Body of pancreas (tissue), 4 donors: ENCODE results near the gene TUBB2B.

ENCODE experiments used
- POLR2A ChIP-seq, 3 donors: fragments of 450-650 bp; IDR thresholded peaks; one replicate each; pipeline ENCODE4 v1.6.1; 2016; ENCODE audit warnings: antibody characterized with exemption in 3 of 3, mild to moderate bottlenecking in 2 of 3
- TF ChIP-seq, protein P1 (sequence below), 7 experiments: fragments of 450-650 bp in 4 of 7; fragments of 200-600 bp in 3 of 7; sonication (generic) in 3 of 7; IDR thresholded peaks; one replicate each; pipeline ENCODE4 v1.5.1; 2016 to 2019; ENCODE audit warnings: antibody characterized with exemption in 7 of 7

DNA sequence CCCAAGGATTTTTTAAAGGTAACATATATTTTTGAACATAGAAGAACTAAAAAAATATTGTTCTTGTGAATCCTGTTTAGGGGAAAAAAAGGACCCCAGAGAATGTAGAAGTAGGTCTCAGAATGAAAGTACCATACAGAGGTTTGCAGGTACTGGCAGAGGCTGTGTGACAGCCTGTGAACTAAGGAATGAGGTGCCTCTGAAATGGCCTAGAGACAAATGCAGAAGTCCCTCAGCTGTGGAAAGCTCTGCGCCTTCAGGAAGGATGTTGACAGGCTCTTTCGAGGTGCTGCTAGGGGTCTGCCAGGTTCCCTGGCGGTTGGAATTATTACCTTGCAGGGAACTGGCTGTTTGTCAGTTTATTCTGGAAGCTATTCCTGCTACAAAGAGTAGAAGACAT lies 8.6 kb upstream of the TUBB2B start:
- TF ChIP-seq, protein P1, sequence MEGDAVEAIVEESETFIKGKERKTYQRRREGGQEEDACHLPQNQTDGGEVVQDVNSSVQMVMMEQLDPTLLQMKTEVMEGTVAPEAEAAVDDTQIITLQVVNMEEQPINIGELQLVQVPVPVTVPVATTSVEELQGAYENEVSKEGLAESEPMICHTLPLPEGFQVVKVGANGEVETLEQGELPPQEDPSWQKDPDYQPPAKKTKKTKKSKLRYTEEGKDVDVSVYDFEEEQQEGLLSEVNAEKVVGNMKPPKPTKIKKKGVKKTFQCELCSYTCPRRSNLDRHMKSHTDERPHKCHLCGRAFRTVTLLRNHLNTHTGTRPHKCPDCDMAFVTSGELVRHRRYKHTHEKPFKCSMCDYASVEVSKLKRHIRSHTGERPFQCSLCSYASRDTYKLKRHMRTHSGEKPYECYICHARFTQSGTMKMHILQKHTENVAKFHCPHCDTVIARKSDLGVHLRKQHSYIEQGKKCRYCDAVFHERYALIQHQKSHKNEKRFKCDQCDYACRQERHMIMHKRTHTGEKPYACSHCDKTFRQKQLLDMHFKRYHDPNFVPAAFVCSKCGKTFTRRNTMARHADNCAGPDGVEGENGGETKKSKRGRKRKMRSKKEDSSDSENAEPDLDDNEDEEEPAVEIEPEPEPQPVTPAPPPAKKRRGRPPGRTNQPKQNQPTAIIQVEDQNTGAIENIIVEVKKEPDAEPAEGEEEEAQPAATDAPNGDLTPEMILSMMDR (IDR thresholded peaks at IDR 0.05): no peak
- no peak for TF ChIP-seq POLR2A (IDR thresholded peaks at IDR 0.05)
